GM19395 (cell line): ENCODE results near the gene BTBD7.
A peak's percentile ranks its signal among the peaks of the same experiment; 100 is the strongest.

Source experiments
- ATAC-seq: cut with Tn5 transposase; IDR thresholded peaks from one replicate; pipeline ENCODE4 v1.9.1; 2021; ENCODE audit warnings: mild to moderate bottlenecking, moderate library complexity; ENCODE audit not compliant: unreplicated experiment

BTBD7 gene

DNA sequence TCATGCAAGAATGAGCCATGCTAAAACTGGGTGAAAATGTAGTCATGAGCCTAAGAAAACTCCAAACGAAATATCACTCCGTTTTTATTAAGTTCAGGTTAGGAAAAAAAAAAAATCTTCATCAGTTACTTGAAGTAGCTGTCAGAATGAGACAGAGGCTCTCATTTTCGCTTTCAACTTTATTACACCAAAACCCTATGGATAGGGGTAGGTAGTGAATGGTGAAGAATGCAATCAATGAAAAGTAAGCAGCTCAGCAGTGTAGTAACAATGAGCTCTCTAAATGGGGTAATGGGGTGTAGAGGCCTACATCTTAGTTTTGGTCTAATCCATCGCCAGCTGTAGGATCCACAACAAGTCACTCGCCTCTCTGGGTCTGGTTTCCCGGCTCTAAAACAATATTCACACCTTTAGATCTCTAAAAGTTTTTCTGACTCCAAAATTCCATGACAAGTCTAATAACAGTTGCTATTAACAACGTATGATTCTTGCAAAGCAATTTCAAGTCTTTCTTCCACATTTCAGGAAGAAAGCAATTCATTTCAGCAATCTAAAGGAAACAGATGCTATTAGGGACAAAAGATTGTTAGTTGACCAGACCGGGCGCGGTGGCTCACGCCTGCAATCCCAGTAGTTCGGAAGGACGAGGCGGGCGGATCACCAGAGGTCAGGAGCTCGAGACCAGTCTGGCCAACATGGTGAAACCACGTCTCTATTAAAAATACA is 1.7 kb downstream of the BTBD7 start:
- no peak for ATAC-seq

DNA sequence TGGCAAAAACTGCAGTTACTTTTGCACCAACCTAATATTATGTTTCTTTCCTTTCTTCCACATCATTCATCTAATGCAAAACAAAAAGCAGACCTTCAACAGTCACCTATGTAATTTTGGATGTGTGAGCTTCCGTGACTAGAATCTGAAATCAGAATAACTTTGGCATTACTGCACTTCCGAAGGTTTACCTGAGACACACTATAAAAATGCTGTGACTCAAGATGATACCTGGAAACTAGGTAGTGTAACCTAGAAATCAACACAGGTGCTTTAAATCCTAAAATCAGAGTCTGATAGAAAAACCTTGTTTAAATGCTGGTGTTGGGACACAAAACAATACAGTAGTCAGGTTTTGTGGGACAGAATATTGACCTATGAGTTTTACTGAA is 2.2 kb downstream of the BTBD7 start:
- no peak for ATAC-seq

DNA sequence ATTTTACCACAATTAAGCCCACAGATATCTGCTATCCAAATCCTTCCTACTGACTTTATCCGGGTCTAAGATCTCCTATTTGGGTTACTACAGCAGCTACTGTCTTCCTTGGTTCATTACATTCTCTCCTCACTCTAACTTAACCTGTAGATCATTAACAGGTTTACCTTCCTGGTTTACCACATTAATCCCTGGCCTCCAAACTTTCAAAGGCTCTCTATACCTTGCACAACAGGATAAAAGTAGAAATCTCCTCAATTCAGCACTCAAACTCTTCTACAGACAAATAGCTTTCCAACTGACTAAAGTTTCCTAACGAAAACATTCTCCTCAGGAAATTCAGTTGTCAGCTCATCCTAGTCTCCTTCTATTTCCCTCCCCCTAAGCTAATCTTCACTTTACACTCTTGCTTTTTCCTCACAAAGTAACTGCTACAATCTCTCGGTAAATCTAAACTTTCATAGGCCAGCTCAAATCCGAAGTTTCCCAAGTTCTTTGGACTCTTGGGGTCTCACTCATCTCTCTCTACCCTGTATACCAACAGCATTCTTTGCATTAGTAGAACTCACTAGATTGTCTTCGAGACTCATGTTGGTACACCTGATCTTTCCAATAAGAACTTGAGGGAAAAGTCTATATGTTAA is 2.7 kb downstream of the BTBD7 start:
- no peak for ATAC-seq

DNA sequence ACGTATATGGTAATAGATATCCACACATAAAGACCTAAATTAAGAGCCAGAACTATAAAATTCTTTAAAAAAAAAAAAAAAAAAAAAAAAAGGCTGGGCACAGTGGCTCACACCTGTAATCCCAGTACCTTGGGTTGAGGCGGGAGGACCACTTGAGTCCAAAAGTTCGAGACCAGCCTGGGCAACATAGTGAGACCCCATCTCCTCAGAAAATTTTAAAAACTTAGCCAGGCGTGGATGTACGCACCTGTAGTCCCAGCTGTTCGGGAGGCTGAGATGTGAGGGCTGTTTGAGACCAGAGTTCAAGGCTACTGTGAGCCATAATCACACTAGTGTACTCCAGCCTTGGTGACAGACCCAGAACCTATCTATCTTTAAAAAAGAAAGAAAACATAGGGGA is 4.3 kb downstream of the BTBD7 start:
- no peak for ATAC-seq

DNA sequence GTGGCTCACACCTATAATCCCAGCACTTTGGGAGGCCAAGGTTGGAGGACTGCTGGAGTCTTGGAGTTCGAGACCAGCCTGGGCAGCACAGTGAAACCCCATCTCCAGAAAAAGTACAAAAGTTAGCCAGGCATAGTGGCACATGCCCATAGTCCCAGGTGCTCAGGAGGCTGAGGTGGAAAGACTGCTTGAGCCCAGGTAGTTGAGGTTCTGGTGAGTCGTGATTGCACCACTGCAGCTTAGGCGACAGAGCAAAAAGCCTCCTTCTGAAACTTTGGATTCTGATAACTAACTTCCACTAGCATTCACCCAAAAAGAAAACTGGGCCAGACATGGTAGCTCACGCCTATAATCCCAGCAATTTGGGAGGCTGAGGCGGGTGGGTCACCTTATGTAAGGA is 6.6 kb downstream of the BTBD7 start:
- no peak for ATAC-seq

DNA sequence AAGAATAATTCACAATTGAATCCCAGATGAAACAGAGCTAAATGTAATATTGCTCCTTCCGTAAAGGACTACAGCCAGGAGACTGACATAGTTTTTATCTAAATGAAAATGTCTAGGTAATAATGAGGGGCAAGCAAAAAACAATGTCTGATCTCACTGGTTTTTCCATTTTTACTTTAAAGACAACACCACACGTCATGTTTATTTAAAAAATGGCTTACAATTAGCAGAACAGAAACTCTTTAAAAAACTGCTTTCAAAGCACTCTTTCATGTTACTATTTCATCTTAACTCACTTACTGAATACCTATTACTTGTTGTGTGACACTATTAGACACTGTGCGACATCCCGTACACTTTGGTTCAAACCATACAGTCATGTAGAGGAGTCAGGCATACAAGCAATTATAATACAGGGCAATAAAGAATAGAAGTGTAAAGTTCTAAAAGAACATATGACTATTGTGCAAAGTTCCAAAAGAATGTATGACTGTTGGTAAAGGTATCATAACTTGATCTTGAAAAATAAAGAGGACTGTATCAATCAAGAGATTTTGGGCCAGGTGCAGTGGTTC is 9.1 kb downstream of the BTBD7 start:
- no peak for ATAC-seq

DNA sequence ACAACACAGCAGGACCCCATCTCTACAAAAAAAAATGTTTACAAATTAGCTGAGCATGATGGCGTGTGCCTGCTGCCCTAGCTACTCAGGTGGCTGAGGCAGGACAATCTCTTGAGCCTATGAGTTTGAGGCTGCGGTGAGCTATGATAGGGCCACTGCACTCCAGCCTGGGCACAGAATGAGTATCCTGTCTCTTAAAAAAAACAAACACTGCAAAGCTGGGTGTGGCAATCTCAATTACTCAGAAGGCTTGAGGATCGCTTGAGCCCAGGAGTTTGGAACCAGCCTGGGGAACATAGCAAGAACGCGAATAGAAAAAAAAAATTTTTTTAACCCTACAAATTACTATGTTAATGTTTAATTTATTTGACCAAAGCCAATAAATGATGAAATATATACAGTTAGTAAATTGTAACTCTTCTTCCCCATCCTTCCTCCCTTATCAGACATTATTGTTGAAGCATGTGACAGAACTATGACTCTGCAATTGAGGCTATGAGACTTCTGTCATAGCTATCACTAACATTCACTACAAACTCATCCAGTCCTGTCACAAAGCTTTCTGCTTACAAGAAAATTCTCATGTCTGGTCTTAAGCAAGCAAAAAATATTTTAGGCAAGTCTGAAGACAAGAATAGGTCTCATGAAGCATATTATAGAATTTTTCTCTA is 9.8 kb downstream of the BTBD7 start:
- no peak for ATAC-seq

DNA sequence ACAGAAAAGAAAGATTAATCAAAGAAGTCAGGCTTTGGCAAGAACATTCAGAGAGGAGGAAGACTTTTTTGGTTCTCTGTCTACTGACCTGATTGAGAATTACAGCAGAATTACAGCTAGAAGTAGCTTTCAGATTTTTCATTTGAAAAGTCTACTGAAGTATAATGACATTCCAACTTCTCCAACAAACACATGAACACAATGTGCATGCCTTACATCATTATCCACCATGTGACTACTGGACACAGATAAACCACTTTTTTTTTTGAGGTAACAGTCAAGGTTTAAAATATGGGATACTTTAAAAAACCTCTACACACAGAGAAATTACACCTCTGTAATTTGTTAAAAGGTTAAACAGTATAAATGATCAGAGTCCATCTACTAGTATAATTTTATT is 12.3 kb downstream of the BTBD7 start:
- no peak for ATAC-seq

DNA sequence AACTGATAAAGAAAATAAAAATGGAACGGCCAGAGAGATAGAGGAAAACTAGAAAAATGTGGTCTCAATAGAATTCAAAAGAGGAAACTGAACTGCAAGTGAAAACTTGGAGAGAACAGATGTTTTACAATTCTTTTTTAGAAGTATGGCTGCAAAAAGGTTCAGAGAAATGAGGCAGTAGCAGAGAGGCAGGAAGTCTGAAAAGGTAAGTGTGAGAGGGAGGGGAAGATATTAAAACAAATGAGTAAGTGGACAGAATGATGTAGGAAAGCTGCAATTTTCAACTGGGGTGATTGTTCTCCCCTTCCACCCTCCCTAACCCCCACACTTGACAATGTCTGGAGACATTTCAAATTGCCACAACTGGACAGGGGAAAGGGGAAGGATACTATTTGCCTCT is 12.9 kb downstream of the BTBD7 start:
- peak; percentile 48 for ATAC-seq

DNA sequence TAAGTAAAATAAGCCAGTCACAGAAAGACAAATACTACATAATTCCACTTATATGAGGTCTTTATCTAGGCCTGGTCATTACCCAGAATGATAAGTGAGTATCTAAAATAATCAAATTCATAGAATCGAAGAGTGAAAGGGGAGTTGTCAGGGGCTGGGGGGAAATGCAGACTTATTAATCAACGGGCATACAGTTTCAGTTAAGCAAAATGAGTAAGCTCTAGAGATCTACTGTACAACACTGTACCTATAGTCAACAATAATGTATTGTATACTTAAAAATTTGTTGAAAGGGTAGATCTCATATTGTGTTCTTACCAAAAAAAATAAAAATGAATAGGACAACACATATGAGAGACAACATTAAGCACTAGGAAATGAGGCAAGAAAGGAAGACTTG is 13.3 kb downstream of the BTBD7 start:
- peak; percentile 59 for ATAC-seq

DNA sequence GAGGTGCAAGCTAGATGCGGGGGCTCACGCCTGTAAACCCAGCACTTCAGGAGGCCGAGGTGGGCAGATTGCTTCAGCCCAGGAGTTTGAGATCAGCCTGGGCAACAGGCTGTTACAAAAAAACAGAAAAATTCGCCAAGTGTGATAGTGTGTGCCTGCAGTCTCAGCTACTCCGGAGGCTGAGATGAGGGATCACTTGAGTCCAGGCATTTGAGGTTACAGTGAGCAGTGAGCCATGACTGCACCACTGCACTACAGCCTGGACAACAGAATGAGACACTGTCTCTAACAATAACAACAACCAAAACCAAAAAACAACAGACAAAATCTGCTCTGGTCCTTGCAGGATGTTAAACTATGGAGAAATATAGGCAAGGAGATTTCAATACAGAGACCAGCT is 13.9 kb downstream of the BTBD7 start:
- no peak for ATAC-seq

DNA sequence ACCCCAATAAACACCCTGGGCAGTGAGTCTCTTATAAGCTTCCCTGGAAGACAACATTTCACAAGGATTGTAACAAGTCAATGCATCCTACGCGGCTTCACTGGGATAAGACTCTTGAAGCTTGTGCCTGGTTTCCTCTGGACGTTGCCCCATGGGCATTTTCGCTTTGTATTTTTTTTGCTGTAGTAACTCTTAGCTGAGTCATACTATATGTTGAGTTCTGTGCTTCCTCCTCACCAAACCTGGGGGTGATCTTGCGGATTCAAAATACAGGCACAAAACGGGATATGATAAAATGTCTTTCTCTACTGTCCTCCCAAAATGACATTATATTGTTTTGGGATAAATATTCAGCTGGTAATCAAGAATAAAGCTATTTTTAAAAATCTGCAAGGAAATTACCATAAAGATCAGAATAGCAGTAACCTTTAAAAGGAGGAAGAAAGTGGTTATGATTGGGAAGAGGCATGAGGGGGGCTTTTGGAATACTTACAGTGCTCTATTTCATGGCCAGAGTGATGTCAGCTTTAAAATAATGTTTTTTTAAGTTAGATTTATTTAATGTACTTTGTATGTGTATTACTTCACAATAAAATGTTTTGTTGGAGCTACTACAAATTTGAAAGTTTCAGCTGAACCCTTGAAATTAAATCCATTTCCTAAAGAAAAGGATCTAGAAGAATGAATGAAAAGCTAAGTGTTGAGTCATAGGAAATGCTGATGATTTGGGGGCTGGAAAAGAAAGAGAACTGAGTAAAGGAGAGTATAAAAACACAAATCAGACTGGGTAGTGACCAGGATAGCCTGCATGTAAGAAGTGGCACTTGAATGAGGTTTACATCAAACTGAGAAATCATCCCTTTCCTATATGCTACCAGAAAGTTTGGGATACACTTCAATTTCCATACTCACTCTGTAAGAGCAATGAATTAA is 14.7 kb downstream of the BTBD7 start:
- no peak for ATAC-seq

DNA sequence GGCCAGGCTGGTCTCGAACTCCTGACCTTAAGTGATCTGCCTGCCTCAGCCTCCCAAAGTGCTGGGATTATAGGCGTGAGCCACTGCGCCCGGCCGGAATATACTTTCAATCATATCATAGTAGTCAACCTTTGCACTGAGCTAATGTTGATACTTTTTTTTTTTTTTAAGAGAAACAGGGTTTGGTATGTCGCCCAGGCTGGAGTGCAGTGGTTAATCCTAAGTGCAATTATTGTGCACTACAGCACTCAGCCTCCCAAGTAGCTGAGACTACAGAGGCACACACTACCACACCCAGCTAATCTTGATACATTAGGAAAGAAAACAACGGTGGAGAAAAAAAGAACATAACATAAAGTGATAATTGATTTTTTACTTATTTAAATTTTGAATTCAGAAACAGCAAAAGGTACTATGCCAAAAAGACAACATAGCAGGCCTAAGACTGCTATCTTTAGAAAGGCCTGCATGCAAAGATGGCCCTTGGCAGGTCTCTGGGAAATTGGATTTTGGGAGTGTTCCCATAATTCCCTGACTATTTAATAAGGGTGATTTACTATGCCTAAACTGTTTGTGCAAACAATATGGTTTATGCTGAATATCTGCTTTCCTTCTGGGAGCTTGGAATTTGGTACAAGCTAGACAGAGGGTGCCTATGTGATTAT is 15.5 kb downstream of the BTBD7 start:
- no peak for ATAC-seq

DNA sequence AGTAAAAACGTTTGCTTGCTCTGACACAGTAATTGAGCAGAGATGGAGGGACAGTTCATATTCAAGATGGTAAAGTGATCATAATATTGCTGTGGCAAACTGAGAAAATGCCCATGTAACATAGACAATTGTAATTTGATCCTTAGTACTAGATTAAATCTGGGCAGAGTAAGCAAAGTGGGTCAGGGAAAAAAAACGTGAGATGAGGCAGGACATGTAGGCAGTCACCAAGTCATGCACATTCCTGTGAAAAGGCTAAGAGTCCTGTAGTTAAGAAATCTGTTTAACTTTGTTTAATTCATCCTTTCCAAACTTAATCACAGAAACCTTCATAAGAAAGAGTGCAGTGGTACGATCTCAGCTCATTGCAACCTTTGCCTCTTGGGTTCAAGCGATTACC is 16.1 kb downstream of the BTBD7 start:
- no peak for ATAC-seq

DNA sequence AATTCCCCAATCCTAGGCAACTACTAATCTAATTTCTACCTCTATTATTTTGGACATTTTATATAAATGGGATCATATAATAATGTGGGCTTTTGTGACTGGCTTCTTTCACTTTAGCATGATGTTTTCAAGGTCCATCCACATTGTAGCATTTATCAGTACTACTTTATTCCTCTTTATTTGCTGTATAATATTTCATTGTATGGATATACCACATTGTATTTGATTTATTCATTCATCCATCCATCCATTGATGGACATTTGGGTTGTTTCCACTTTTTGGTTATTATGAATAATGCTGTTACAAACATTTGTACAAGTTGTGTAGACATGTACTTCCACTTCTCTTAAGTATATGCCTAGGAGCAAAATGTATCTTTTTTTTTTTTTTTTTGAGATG is 17.3 kb downstream of the BTBD7 start:
- ATAC-seq: no peak

DNA sequence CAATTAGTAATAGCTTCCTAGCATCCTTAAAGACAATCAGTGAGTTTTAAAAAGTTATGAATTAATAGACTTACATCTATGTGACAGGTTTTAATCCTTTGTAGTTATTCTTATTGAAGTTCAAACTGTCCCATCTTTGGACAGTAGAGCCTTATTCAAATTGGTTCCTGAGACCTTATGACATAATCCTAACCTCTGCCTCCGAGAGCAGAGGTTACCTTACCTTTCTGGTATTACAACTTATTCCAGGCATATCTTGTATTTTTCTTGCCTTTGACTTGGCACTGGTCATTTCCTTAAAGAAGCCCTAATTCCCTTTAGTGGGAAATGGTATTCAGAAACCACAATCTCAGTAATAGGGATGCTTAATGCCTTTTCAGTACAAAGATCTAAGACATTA is 21.8 kb downstream of the BTBD7 start:
- no peak for ATAC-seq

DNA sequence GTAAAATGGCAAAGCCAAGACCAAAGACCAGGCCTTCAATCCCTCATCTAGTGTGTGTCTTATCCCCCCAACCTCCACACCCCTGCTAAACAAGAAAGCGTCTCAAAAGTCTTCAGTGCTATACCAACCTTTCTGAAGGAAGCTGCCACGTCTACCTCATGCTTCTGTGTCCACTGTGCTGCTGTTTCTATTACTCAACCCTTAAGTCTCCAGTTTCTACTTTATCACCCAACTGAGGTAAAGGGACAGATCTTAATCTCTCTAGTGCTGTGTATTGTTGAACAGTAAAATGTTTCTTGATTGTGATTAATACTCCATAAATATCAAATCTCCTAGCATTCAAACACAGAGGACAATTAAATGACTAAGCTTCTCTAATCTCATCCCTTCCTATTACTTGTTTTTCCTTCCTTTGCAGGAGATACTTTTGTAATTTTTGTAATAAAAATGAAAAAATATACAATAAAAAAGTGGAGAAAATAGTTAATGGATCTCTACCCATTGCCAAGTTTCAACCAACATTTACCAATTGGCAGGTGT is 23.3 kb downstream of the BTBD7 start:
- no peak for ATAC-seq

DNA sequence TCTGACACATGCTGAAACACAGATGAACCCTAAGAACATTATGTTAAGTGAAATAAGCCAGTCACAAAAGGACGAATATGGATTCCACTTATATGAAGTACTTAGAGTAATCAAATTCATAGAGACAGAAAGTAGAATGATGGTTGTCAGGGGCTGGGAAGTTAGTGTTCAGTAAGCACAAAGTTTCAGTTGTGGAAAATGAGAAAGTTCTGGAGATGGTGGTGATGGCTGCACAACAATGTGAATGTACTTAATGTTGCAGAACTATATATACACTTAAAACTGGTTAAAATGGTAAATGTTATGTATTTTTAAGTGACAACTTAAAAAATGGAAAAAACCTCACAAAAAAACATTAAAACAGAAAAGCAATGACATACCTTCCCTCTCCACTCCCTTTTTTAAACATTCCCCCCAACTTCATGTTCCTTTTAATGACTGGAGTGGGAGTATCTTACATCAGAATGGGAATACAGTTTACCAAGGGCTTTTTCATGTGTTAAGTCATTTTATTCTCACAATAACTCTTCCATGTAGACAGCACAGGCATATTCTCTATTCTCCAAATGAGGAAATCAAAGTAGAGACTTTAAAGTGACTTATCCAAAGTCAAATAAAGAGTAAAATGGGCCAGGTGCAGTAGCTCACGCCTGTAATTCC is 24.0 kb downstream of the BTBD7 start:
- no peak for ATAC-seq

DNA sequence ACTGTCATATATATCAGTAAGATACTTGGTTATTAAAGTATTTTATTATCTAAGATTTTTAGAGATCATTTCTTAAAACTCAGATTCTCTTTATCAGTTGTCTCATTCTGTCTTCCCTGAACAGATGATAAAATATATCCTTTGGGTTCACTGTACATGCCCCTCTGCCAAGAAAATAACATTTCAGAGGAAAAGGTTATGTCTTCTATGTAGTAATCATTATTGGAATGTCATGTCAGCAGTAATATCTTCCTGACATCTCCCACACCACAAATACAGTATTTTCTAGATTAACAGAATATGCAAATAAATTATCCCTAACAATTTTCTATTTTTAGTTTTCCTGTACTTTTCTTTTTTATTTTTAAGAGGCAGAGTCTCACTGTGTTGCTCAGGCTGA is 26.0 kb downstream of the BTBD7 start:
- no peak for ATAC-seq
